Erythroblast (primary cell): ENCODE data around the gene RNF34.

Experiments used
- GATA1 ChIP-seq: IDR thresholded peaks from 2 replicates; pipeline ENCODE4 v1.6.1; 2011; ENCODE audit warnings: low read depth, mild to moderate bottlenecking, control low read depth, low read length, moderate library complexity
- POLR2A ChIP-seq: IDR thresholded peaks from 2 replicates; pipeline ENCODE4 v1.6.1; 2011; ENCODE audit warnings: mild to moderate bottlenecking, low read length

- TF ChIP-seq POLR2A (no peak), GATA1 (no peak)
Observed at GRCh38 chr12:121390856-121391255, 9.1 kb upstream of the RNF34 start.
